Endothelial cell of umbilical vein (primary cell): ENCODE data around the gene DAB2IP. TPM values are rescaled to one million over a fixed set of nuclear protein-coding genes. Genes with fewer than 3 reads are reported as not detected.

Source experiments
- BruUV-seq: library from RNA; stranded (reverse); fragments of 400-500 nt; replicated peaks from 2 replicates; lab custom pipeline; 2021; lab: Mats Ljungman, UMichigan
- CTCF ChIA-PET: fragments of 300-600, 350-600 bp; sonication (Branson Sonifier 250); formaldehyde crosslinking; loops from one replicate; lab custom pipeline; 2021; ENCODE audit warnings: antibody characterized with exemption, inconsistent platforms; lab: Charles Lee
- POLR2A ChIA-PET: fragments of 300-600, 350-600 bp; sonication (Branson Sonifier 250); formaldehyde crosslinking; loops from one replicate; lab custom pipeline; 2021; ENCODE audit warnings: antibody characterized with exemption, inconsistent platforms; lab: Charles Lee
- DNase-seq: peaks from one replicate; pipeline ENCODE4 v3.0.0-alpha.2; 2011; ENCODE audit warnings: low read depth, low spot score
- FAIRE-seq: peaks from 2 replicates; lab custom pipeline; 2011; peaks lifted over from hg19 to GRCh38; lab: Jason Lieb, UNC
- H2AFZ ChIP-seq: 2 replicates; pipeline ENCODE4 v1.6.0; 2012; ENCODE audit warnings: low read depth, low read length, control low read depth, inconsistent platforms
- H3K27ac ChIP-seq: 2 replicates; pipeline ENCODE4 v1.5.1; 2011; ENCODE audit warnings: low read depth, mild to moderate bottlenecking, control low read depth, low read length, moderate library complexity; ENCODE audit not compliant: insufficient read depth
- H3K27me3 ChIP-seq, 2 experiments: 2 replicates each; pipeline versions ENCODE4 v1.6.0 to v1.6.1; 2011; ENCODE audit warnings: low read length in 2 of 2, mixed read lengths in 1 of 2; ENCODE audit not compliant: control insufficient read depth in 2 of 2, insufficient read depth in 2 of 2
- H3K36me3 ChIP-seq, 2 experiments: 2 replicates in 1 of 2; 3 replicates in 1 of 2; pipeline ENCODE4 v1.5.1; 2011; ENCODE audit warnings: low read length in 2 of 2, mild to moderate bottlenecking in 1 of 2, moderate library complexity in 1 of 2; ENCODE audit not compliant: control insufficient read depth in 2 of 2, insufficient read depth in 2 of 2; ENCODE audit errors: extremely low read depth in 1 of 2
- H3K4me1 ChIP-seq: 3 replicates; pipeline ENCODE4 v1.5.1; 2011; ENCODE audit warnings: mild to moderate bottlenecking, low read length; ENCODE audit not compliant: control insufficient read depth, insufficient read depth; ENCODE audit errors: extremely low read depth
- H3K4me2 ChIP-seq: 2 replicates; pipeline ENCODE4 v1.6.1; 2011; ENCODE audit warnings: low read length, control low read depth, mixed read lengths; ENCODE audit not compliant: insufficient read depth
- H3K4me3 ChIP-seq, 3 experiments: fragments of 200-600 bp in 1 of 3; sonication (generic), shearing (Covaris generic) in 1 of 3; replicated peaks in 1 of 3; 2 replicates each; pipeline ENCODE4 v1.5.1; 2011 to 2016; ENCODE audit warnings: control low read depth in 3 of 3, low read length in 3 of 3, mild to moderate bottlenecking in 2 of 3, inconsistent platforms in 1 of 3, low read depth in 1 of 3, moderate library complexity in 1 of 3; ENCODE audit not compliant: insufficient read depth in 1 of 3
- H3K79me2 ChIP-seq: 2 replicates; pipeline ENCODE4 v1.6.0; 2012; ENCODE audit warnings: low read length, inconsistent platforms; ENCODE audit not compliant: control insufficient read depth, insufficient read depth
- H3K9ac ChIP-seq: replicated peaks from 2 replicates; pipeline ENCODE3; 2011; ENCODE audit warnings: low read length, control low read depth; ENCODE audit not compliant: insufficient read depth; ENCODE audit errors: extremely low read depth
- H3K9me1 ChIP-seq: replicated peaks from 3 replicates; pipeline ENCODE4 v1.6.0; 2011; ENCODE audit warnings: mild to moderate bottlenecking, low read length; ENCODE audit not compliant: control insufficient read depth, insufficient read depth; ENCODE audit errors: extremely low read depth
- H3K9me3 ChIP-seq: replicated peaks from 2 replicates; pipeline ENCODE4 v1.5.1; 2012; ENCODE audit warnings: low read length, inconsistent platforms; ENCODE audit not compliant: control insufficient read depth, insufficient read depth
- H4K20me1 ChIP-seq: replicated peaks from 2 replicates; pipeline ENCODE3; 2011; ENCODE audit warnings: mild to moderate bottlenecking, low read length; ENCODE audit not compliant: control insufficient read depth, insufficient read depth; ENCODE audit errors: extremely low read depth
- EZH2 ChIP-seq: IDR thresholded peaks from 2 replicates; pipeline ENCODE4 v1.6.1; 2012; ENCODE audit warnings: borderline replicate concordance, low read depth, mild to moderate bottlenecking, moderate library complexity, low read length, inconsistent platforms; ENCODE audit not compliant: severe bottlenecking
- FOS ChIP-seq: IDR thresholded peaks from 2 replicates; pipeline ENCODE4 v1.6.1; 2011; ENCODE audit warnings: mild to moderate bottlenecking, low read length, moderate library complexity, borderline replicate concordance; ENCODE audit not compliant: insufficient read depth
- GATA2 ChIP-seq: IDR thresholded peaks from 2 replicates; pipeline ENCODE4 v1.7.0; 2011; ENCODE audit warnings: low read depth, mild to moderate bottlenecking, moderate library complexity, mixed read lengths, low read length; ENCODE audit not compliant: insufficient read length, insufficient read depth
- JUN ChIP-seq: IDR thresholded peaks from 2 replicates; pipeline ENCODE4 v1.6.1; 2011; ENCODE audit warnings: borderline replicate concordance, low read depth; ENCODE audit not compliant: insufficient read length, insufficient read depth
- MYC ChIP-seq: IDR thresholded peaks from one replicate; pipeline ENCODE4 v1.6.1; 2011; ENCODE audit warnings: mild to moderate bottlenecking, low read depth, low read length
- POLR2A ChIP-seq: IDR thresholded peaks from 2 replicates; pipeline ENCODE4 v1.6.1; 2012; ENCODE audit warnings: low read depth, mild to moderate bottlenecking, control low read depth, low read length
- POLR2AphosphoS5 ChIP-seq: IDR thresholded peaks from 2 replicates; pipeline ENCODE4 v1.6.1; 2012; ENCODE audit warnings: low read depth, mild to moderate bottlenecking, control low read depth, low read length, moderate library complexity; ENCODE audit not compliant: insufficient read depth
- dilution Hi-C: fragments of 300-500 bp; cut with MboI; formaldehyde crosslinking; loops from one replicate; pipeline ENCODE4 v1.15.0; 2019; ENCODE audit warnings: low sequenced_read_pairs; ENCODE audit not compliant: extremely low pct_ligation_motif_present
- intact Hi-C: fragments of 100-400 bp; cut with micrococcal nuclease; formaldehyde crosslinking; loops from one replicate; pipeline ENCODE4 v1.10.0; 2022
- polyA plus RNA-seq, 4 experiments: library from polyadenylated mRNA; depleted of rRNA in 3 of 4; stranded (reverse) in 3 of 4; unstranded in 1 of 4; fragments of >200 nt; gene quantifications; 2 replicates each; pipeline versions ENCODE4 v1.2.1 to v1.2.3, GENCODE V29; 2011 to 2012; ENCODE audit warnings: missing spikeins in 1 of 4
- total RNA-seq: library from RNA; stranded (reverse); gene quantifications from 2 replicates; pipeline ENCODE4 v1.2.3, GENCODE V29; 2021
- TF ChIP-seq, protein P1 (sequence below): IDR thresholded peaks from 2 replicates; pipeline ENCODE4 v1.6.1; 2011; ENCODE audit not compliant: insufficient read depth, insufficient read length

DAB2IP gene
- total and polyA plus RNA-seq, 2 donors (not counting 3 experiments of a cell fraction or from before 2014, with no cell fraction given), result 29.2 to 53.6 TPM

DNA sequence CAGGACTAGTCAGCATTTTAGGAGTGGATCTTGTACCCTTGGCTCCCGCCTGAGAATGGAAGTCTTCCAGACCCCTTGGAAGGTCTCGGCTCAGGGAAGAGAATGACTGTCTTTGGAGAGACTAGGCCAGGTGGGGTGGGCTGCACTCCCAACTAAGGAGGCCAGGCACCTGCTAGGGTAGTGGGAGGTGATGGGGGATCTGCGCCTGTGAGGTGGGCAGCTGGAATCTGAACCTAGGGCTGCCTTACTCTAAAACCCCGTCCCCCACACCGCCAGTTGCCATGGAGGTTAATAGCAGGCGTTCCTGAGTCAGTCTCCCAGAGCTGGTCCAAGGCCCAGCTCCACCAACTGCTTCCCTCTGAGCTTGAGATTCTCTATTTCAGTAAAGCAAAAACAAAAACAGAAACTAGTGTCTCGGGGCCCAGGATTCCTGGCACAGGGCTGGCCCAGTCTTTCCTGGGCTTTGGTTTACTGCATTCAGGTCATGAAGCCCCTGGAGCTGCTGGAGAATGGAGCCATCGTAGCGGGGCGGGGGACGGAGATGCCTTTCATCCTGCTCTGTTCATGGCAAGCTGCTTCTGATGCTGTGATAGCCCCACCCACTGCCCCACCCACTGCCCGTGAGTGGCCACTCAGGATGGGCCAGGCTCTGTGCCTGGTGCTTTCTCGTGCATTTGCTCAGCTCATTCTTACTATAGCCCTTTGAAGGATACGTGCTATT lies 57.5 kb downstream of the DAB2IP start:
- no peaks in the 10 kb centered on the region for H3K27me3 ChIP-seq
- peaks cover 29% of the 10 kb centered on the region for H3K79me2 ChIP-seq
- DNase-seq, result no peak
- H3K9me3 ChIP-seq, result no peaks in the 10 kb centered on the region
- H4K20me1 ChIP-seq, result peaks cover 3% of the 10 kb centered on the region
- H2AFZ ChIP-seq, result no peak overlapping the region
- CTCF ChIA-PET, result interaction anchor here (0.7 to 2.9 kb wide), 4 partner anchors 10 to 22 kb away, joined by 3 to 9 read pairs (median 4); no protein-coding TSS in a partner anchor
- TF ChIP-seq POLR2AphosphoS5 (no peak), MYC (no peak), POLR2A (no peak), EZH2 (no peak), JUN (no peak), FOS (no peak), GATA2 (no peak)
- TF ChIP-seq, protein P1, sequence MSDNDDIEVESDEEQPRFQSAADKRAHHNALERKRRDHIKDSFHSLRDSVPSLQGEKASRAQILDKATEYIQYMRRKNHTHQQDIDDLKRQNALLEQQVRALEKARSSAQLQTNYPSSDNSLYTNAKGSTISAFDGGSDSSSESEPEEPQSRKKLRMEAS, result no peak
- H3K9me1 ChIP-seq, result no peaks in the 10 kb centered on the region
- intact Hi-C loops, result no loop called here
- H3K4me3 ChIP-seq, result no peak overlapping the region
- no peak for FAIRE-seq
- H3K4me2 ChIP-seq, result no peak overlapping the region
- no peak overlapping the region for H3K27ac ChIP-seq
- no TSS peak for BruUV-seq
- H3K36me3 ChIP-seq, result peaks cover 0 to 6% of the 10 kb centered on the region in 2 experiments
- dilution Hi-C loops, result no loop called here
- H3K4me1 ChIP-seq, result no peaks in the 10 kb centered on the region
- no peak overlapping the region for H3K9ac ChIP-seq
- POLR2A ChIA-PET, result interaction anchor here (1.1 kb wide), 1 partner anchor 34 kb away, joined by 3 read pairs; no protein-coding TSS in a partner anchor
